HTERT RPE-1 (cell line): ENCODE measurements around the gene MYRIP.

Experiments used
- in situ Hi-C: fragments of 300-500 bp; cut with MboI; formaldehyde crosslinking; loops from 4 replicates; pipeline ENCODE4 v1.14.3; 2020; ENCODE audit warnings: low sequenced_read_pairs

The MYRIP gene

GRCh38 chr3:40216471-40216870 lies 407.1 kb downstream of the MYRIP start:
- in situ Hi-C loops, result no loop called here

GRCh38 chr3:40223856-40224255 lies 414.4 kb downstream of the MYRIP start:
- in situ Hi-C loops, result no loop called here

- in situ Hi-C loops, result no loop called here
Observed at GRCh38 chr3:40224796-40225515, 415.5 kb downstream of the MYRIP start.

GRCh38 chr3:40226636-40227035 lies 417.2 kb downstream of the MYRIP start:
- in situ Hi-C loops, result no loop called here

- in situ Hi-C loops, result no loop called here
Observed at GRCh38 chr3:40228792-40229350, 419.5 kb downstream of the MYRIP start.

- in situ Hi-C loops, result no loop called here
Observed at GRCh38 chr3:40229386-40229785, 420.0 kb downstream of the MYRIP start.

GRCh38 chr3:40229963-40230362 lies 420.6 kb downstream of the MYRIP start:
- in situ Hi-C loops, result no loop called here

- in situ Hi-C loops, result no loop called here
Observed at GRCh38 chr3:40230382-40230781, 421.0 kb downstream of the MYRIP start.

GRCh38 chr3:40232626-40233025 lies 423.2 kb downstream of the MYRIP start:
- in situ Hi-C loops, result no loop called here

GRCh38 chr3:40237159-40237558 lies 427.8 kb downstream of the MYRIP start:
- in situ Hi-C loops, result no loop called here

- in situ Hi-C loops, result no loop called here
Observed at GRCh38 chr3:40237889-40238571, 428.6 kb downstream of the MYRIP start.

GRCh38 chr3:40240921-40241320 lies 431.5 kb downstream of the MYRIP start:
- in situ Hi-C loops, result no loop called here

- in situ Hi-C loops, result no loop called here
Observed at GRCh38 chr3:40242216-40242615, 432.8 kb downstream of the MYRIP start.

- in situ Hi-C loops, result no loop called here
Observed at GRCh38 chr3:40242638-40243037, 433.2 kb downstream of the MYRIP start.

- in situ Hi-C loops, result no loop called here
Observed at GRCh38 chr3:40243056-40243455, 433.6 kb downstream of the MYRIP start.

- in situ Hi-C loops, result no loop called here
Observed at GRCh38 chr3:40247714-40248454, 438.5 kb downstream of the MYRIP start.

- in situ Hi-C loops, result no loop called here
Observed at GRCh38 chr3:40248591-40248990, 439.2 kb downstream of the MYRIP start.

GRCh38 chr3:40249168-40249567 lies 439.8 kb downstream of the MYRIP start:
- in situ Hi-C loops, result no loop called here

- in situ Hi-C loops, result no loop called here
Observed at GRCh38 chr3:40254491-40254890, 445.1 kb downstream of the MYRIP start.

- in situ Hi-C loops, result no loop called here
Observed at GRCh38 chr3:40254891-40255290, 445.5 kb downstream of the MYRIP start.

GRCh38 chr3:40255532-40255931 lies 446.1 kb downstream of the MYRIP start:
- in situ Hi-C loops, result no loop called here

GRCh38 chr3:40258064-40258463 lies 448.7 kb downstream of the MYRIP start:
- in situ Hi-C loops, result no loop called here
